GM12801 (cell line): ENCODE data around the gene MYO1A.

Experiments used
- CTCF ChIP-seq: IDR thresholded peaks from one replicate; pipeline ENCODE4 v1.5.1; 2011; ENCODE audit warnings: control low read depth; ENCODE audit not compliant: insufficient read length; ENCODE audit errors: extremely low read depth

MYO1A gene

GRCh38 chr12:57090490-57090889 lies 40.6 kb upstream of the MYO1A start:
- no peak for TF ChIP-seq CTCF

- TF ChIP-seq CTCF, result no peak
These were observed 39.6 kb upstream of the MYO1A start for GRCh38 chr12:57089271-57090245.

- TF ChIP-seq CTCF, result no peak
These were observed 38.7 kb upstream of the MYO1A start, which contains the start of gene NAB2 for GRCh38 chr12:57088354-57089270. TSS of gene NAB2 (plus strand) at chr12:57089114. CDS start at chr12:57089272, 158 bp downstream.

GRCh38 chr12:57087691-57088353 lies 37.9 kb upstream of the MYO1A start:
- no peak for TF ChIP-seq CTCF

- no peak for TF ChIP-seq CTCF
These were observed 37.2 kb upstream of the MYO1A start for GRCh38 chr12:57087010-57087690.

- no peak for TF ChIP-seq CTCF
These were observed 36.6 kb upstream of the MYO1A start for GRCh38 chr12:57086493-57087009.
